K562 (cell line): ENCODE results near the gene DAPK1. TPM values are rescaled to one million over a fixed set of nuclear protein-coding genes. Genes with fewer than 3 reads are reported as not detected.

Experiments
- E4F1 ChIP-seq: fragments of 250-450 bp; sonication (Bioruptor Pico); IDR thresholded peaks from 2 replicates; pipeline ENCODE4 v1.5.0; 2021; ENCODE audit warnings: mild to moderate bottlenecking, borderline replicate concordance
- JUNB ChIP-seq: fragments of 450-650 bp; formaldehyde crosslinking; conservative IDR thresholded peaks from 2 replicates; pipeline ENCODE4 v1.4.0; 2020; ENCODE audit warnings: mild to moderate bottlenecking
- MYNN ChIP-seq, 2 experiments: sonication (generic); formaldehyde crosslinking in 1 of 2; IDR thresholded peaks; 2 replicates each; pipeline versions ENCODE4 v1.5.0 to v1.6.1; 2016 to 2020; ENCODE audit warnings: antibody characterized with exemption in 1 of 2, missing genetic modification reagents in 1 of 2
- NFIX ChIP-seq: fragments of 250-450 bp; sonication (Bioruptor Pico); IDR thresholded peaks from 2 replicates; pipeline ENCODE4 v1.4.0; 2020; ENCODE audit warnings: low read depth, mild to moderate bottlenecking, moderate library complexity
- SP2 ChIP-seq: IDR thresholded peaks from 2 replicates; pipeline ENCODE4 v1.6.1; 2011; ENCODE audit warnings: mild to moderate bottlenecking, low read depth, low read length, moderate library complexity; ENCODE audit not compliant: poor library complexity, severe bottlenecking; ENCODE audit errors: extremely low read depth
- ZBTB2 ChIP-seq: fragments of 450-650 bp; IDR thresholded peaks from 2 replicates; pipeline ENCODE4 v1.6.1; 2016; ENCODE audit warnings: antibody characterized with exemption
- ZNF592 ChIP-seq: fragments of 450-650 bp; IDR thresholded peaks from 2 replicates; pipeline ENCODE4 v1.6.1; 2017; ENCODE audit warnings: antibody characterized with exemption, mild to moderate bottlenecking
- ZNF609 ChIP-seq: sonication (generic); formaldehyde crosslinking; IDR thresholded peaks from 2 replicates; pipeline ENCODE4 v1.8.1; 2023; ENCODE audit warnings: missing genetic modification reagents, mild to moderate bottlenecking, borderline replicate concordance
- polyA plus RNA-seq, 8 experiments: library from polyadenylated mRNA; depleted of rRNA in 4 of 8; stranded (reverse) in 5 of 8; unstranded in 3 of 8; fragments of >200 nt; fragmentation: Nextera tagmentation in 2 of 8; fragmentation: Illumina TruSeq in 1 of 8; extraction: Ambion mirVana in 2 of 8; extraction: Trizol in 1 of 8; gene quantifications; 2 replicates each; pipeline versions ENCODE4 v1.2.1 to v1.2.3, GENCODE V29; 2011 to 2014; ENCODE audit warnings: inconsistent platforms in 1 of 8, missing spikeins in 1 of 8
- total RNA-seq, 7 experiments: library from RNA; depleted of rRNA in 6 of 7; stranded (reverse); fragments of >200 nt in 6 of 7; fragmentation: Illumina TruSeq in 2 of 7; extraction: Trizol in 2 of 7; gene quantifications; 2 replicates each; pipeline versions ENCODE4 v1.2.1 to v1.2.3, GENCODE V29; 2011 to 2021; ENCODE audit warnings: low replicate concordance in 1 of 7

Gene DAPK1
- total and polyA plus RNA-seq, 9 of the 15 experiments (the other 6 are each of a cell fraction or from before 2014, with no cell fraction given) = 1.7 to 26.4 (median 15.8) TPM

GRCh38 chr9:87517732-87518131 is 20.1 kb downstream of the DAPK1 start (continued):
- TF ChIP-seq ZNF592 (no peak), SP2 (no peak), E4F1 (CRISPR knock-in tag) (no peak), JUNB (CRISPR knock-in tag) (no peak), MYNN (IDR thresholded peaks at IDR 0.05) (no peak), MYNN (CRISPR knock-in tag; IDR thresholded peaks at IDR 0.05) (no peak), NFIX (no peak), ZNF609 (CRISPR knock-in tag) (no peak), ZBTB2 (no peak)
